Mesendoderm (in vitro differentiated cells): ENCODE measurements around the gene ZNF514.
"Not testable (repeated sequence)": the region's sequence is repeated elsewhere in the genome, so short reads cannot be mapped to it uniquely, and the experiment has no call there.

Source experiments
- DNase-seq: peaks from one replicate; pipeline ENCODE4 v3.0.0; 2013
- H2AK5ac ChIP-seq: 2 replicates; pipeline ENCODE4 v1.6.1; 2013; ENCODE audit warnings: low read length, inconsistent platforms
- H2BK120ac ChIP-seq: 2 replicates; pipeline ENCODE4 v1.6.1; 2013; ENCODE audit warnings: low read depth, mild to moderate bottlenecking, low read length, moderate library complexity, mixed read lengths
- H2BK15ac ChIP-seq: replicated peaks from 2 replicates; pipeline ENCODE4 v1.6.1; 2013; ENCODE audit warnings: low read depth, mild to moderate bottlenecking, moderate library complexity
- H2BK5ac ChIP-seq: 2 replicates; pipeline ENCODE4 v1.6.1; 2013; ENCODE audit warnings: low read length, inconsistent platforms
- H3K18ac ChIP-seq: 2 replicates; pipeline ENCODE4 v1.6.1; 2013; ENCODE audit warnings: mild to moderate bottlenecking, low read length, mixed read lengths
- H3K23ac ChIP-seq: one replicate; pipeline ENCODE4 v1.6.1; 2013; ENCODE audit warnings: low read length
- H3K27ac ChIP-seq: 2 replicates; pipeline ENCODE4 v1.5.1; 2013; ENCODE audit warnings: low read depth, mild to moderate bottlenecking, inconsistent platforms, low read length, moderate library complexity
- H3K27me3 ChIP-seq: 2 replicates; pipeline ENCODE4 v1.6.1; 2013; ENCODE audit warnings: low read length, control low read depth, mild to moderate bottlenecking, inconsistent platforms; ENCODE audit not compliant: insufficient read depth, poor library complexity
- H3K36me3 ChIP-seq: 2 replicates; pipeline ENCODE4 v1.6.1; 2013; ENCODE audit warnings: low read length, inconsistent platforms; ENCODE audit not compliant: control insufficient read depth, insufficient read depth
- H3K4ac ChIP-seq: one replicate; pipeline ENCODE4 v1.6.1; 2013; ENCODE audit warnings: low read depth, mild to moderate bottlenecking, low read length, moderate library complexity
- H3K4me1 ChIP-seq: 2 replicates; pipeline ENCODE4 v1.6.1; 2013; ENCODE audit warnings: low read depth, low read length, inconsistent platforms; ENCODE audit not compliant: control insufficient read depth
- H3K4me2 ChIP-seq: 2 replicates; pipeline ENCODE4 v1.6.1; 2013; ENCODE audit warnings: low read length
- H3K4me3 ChIP-seq: 2 replicates; pipeline ENCODE4 v1.5.1; 2013; ENCODE audit warnings: mild to moderate bottlenecking, low read length
- H3K56ac ChIP-seq: one replicate; pipeline ENCODE4 v1.6.1; 2013; ENCODE audit warnings: low read length
- H3K79me1 ChIP-seq: 2 replicates; pipeline ENCODE4 v1.6.1; 2013; ENCODE audit warnings: low read length, inconsistent platforms
- H3K79me2 ChIP-seq: 2 replicates; pipeline ENCODE4 v1.6.1; 2013; ENCODE audit warnings: mild to moderate bottlenecking, low read length; ENCODE audit not compliant: control insufficient read depth, insufficient read depth
- H3K9ac ChIP-seq: 2 replicates; pipeline ENCODE4 v1.6.1; 2013; ENCODE audit warnings: low read length, inconsistent platforms
- H4K5ac ChIP-seq: one replicate; pipeline ENCODE4 v1.6.1; 2013; ENCODE audit warnings: low read length
- H4K8ac ChIP-seq: one replicate; pipeline ENCODE4 v1.6.1; 2013; ENCODE audit warnings: low read depth, mild to moderate bottlenecking, control low read depth, low read length, moderate library complexity
- WGBS: extraction: QIAGEN DNeasy Blood & Tissue Kit; methylation state at CpG from one replicate; pipeline ENCODE4 v1.1.7; 2013; ENCODE audit warnings: low lambda C conversion rate, missing lambda C conversion rate; ENCODE audit not compliant: insufficient coverage; ENCODE audit errors: extremely low coverage; 5-methylcytosine and 5-hydroxymethylcytosine counted together

The ZNF514 gene

GRCh38 chr2:95203911-95204310, 44.3 kb upstream of the ZNF514 start:
- Histone ChIP-seq H2BK5ac (no peak overlapping the region), H4K8ac (no peak overlapping the region), H3K79me2 (no peaks in the 10 kb centered on the region), H3K56ac (no peak overlapping the region), H3K4ac (no peak overlapping the region), H3K4me3 (no peak overlapping the region), H3K4me1 (peaks cover 4% of the 10 kb centered on the region), H2BK120ac (no peak overlapping the region), H4K5ac (no peak overlapping the region), H2BK15ac (no peak overlapping the region), H3K4me2 (no peak overlapping the region), H2AK5ac (no peak overlapping the region), H3K27ac (no peak overlapping the region), H3K79me1 (no peaks in the 10 kb centered on the region), H3K36me3 (no peaks in the 10 kb centered on the region), H3K9ac (no peak overlapping the region), H3K27me3 (no peaks in the 10 kb centered on the region), H3K18ac (no peak overlapping the region), H3K23ac (no peak overlapping the region)
- WGBS, result no CpG with 5 or more reads among the region's 4 CpGs
- no peak for DNase-seq

- WGBS, result no CpG with 5 or more reads among the region's 15 CpGs
- not testable (repeated sequence) for H2BK120ac ChIP-seq, H3K27ac ChIP-seq
Observed at GRCh38 chr2:95192956-95193355, 33.3 kb upstream of the ZNF514 start.

GRCh38 chr2:95185973-95186372, 26.3 kb upstream of the ZNF514 start:
- Histone ChIP-seq H3K4me2 (no peak overlapping the region), H3K4me3 (no peak overlapping the region), H3K79me1 (no peaks in the 10 kb centered on the region), H3K18ac (no peak overlapping the region), H2BK15ac (no peak overlapping the region), H3K4ac (no peak overlapping the region), H4K8ac (no peak overlapping the region), H3K4me1 (no peaks in the 10 kb centered on the region), H3K27ac (no peak overlapping the region), H3K56ac (no peak overlapping the region), H3K23ac (no peak overlapping the region), H3K36me3 (peaks cover 4% of the 10 kb centered on the region), H3K27me3 (no peaks in the 10 kb centered on the region), H2BK120ac (no peak overlapping the region), H3K9ac (no peak overlapping the region), H2AK5ac (no peak overlapping the region), H3K79me2 (no peaks in the 10 kb centered on the region), H4K5ac (no peak overlapping the region), H2BK5ac (no peak overlapping the region)
- WGBS, result no CpG with 5 or more reads among the region's 2 CpGs
- DNase-seq, result no peak

More at GRCh38 chr2:95192956-95193355, 33.3 kb upstream of the ZNF514 start:
- H3K4me2 ChIP-seq, H3K18ac ChIP-seq, H3K36me3 ChIP-seq, H3K4me3 ChIP-seq, H3K79me2 ChIP-seq, H2AK5ac ChIP-seq, H3K56ac ChIP-seq, H2BK15ac ChIP-seq, H4K8ac ChIP-seq, H3K4ac ChIP-seq, H3K9ac ChIP-seq, H3K4me1 ChIP-seq, H3K27me3 ChIP-seq, H3K79me1 ChIP-seq, H4K5ac ChIP-seq, H2BK5ac ChIP-seq, H3K23ac ChIP-seq: not testable (repeated sequence)
- DNase-seq, result peak; percentile 28

- H3K4me2 ChIP-seq, result no peak overlapping the region
- no peaks in the 10 kb centered on the region for H3K79me2 ChIP-seq
- H3K18ac ChIP-seq, result no peak overlapping the region
- H3K36me3 ChIP-seq, result peaks cover 4% of the 10 kb centered on the region
- H2BK5ac ChIP-seq, result no peak overlapping the region
- no peak overlapping the region for H4K8ac ChIP-seq
- H3K4ac ChIP-seq, result no peak overlapping the region
- no peak overlapping the region for H3K4me3 ChIP-seq
- DNase-seq, result no peak
- no peak overlapping the region for H2BK120ac ChIP-seq
- no peak overlapping the region for H3K23ac ChIP-seq
- no peak overlapping the region for H2BK15ac ChIP-seq
- no CpG with 5 or more reads among the region's 3 CpGs for WGBS
- no peak overlapping the region for H2AK5ac ChIP-seq
- no peak overlapping the region for H4K5ac ChIP-seq
- no peak overlapping the region for H3K9ac ChIP-seq
- no peak overlapping the region for H3K27ac ChIP-seq
- no peaks in the 10 kb centered on the region for H3K27me3 ChIP-seq
- no peak overlapping the region for H3K56ac ChIP-seq
- no peaks in the 10 kb centered on the region for H3K4me1 ChIP-seq
- no peaks in the 10 kb centered on the region for H3K79me1 ChIP-seq
Observed at GRCh38 chr2:95185197-95185596, 25.5 kb upstream of the ZNF514 start.

DNA sequence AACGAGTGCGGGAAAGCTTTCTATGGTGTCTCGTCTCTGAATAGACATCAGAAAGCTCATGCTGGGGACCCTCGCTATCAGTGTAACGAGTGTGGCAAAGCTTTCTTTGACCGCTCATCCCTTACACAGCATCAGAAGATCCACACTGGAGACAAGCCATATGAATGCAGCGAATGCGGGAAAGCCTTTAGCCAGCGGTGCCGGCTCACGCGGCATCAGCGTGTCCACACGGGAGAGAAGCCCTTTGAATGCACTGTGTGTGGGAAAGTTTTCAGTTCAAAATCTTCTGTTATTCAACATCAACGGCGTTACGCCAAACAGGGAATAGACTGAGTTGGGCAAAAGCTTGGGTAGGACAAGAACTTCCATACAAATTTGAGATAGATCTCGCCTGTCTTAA, 22.1 kb upstream of the ZNF514 start:
- no peak overlapping the region for H4K5ac ChIP-seq
- no peak overlapping the region for H3K4ac ChIP-seq
- H3K79me2 ChIP-seq, result no peaks in the 10 kb centered on the region
- H3K36me3 ChIP-seq, result peaks cover 4% of the 10 kb centered on the region
- H2BK15ac ChIP-seq, result no peak overlapping the region
- H2AK5ac ChIP-seq, result no peak overlapping the region
- no peak overlapping the region for H3K9ac ChIP-seq
- no peak for DNase-seq
- no peaks in the 10 kb centered on the region for H3K4me1 ChIP-seq
- no peaks in the 10 kb centered on the region for H3K79me1 ChIP-seq
- no peak overlapping the region for H3K23ac ChIP-seq
- H3K4me3 ChIP-seq, result no peak overlapping the region
- H2BK5ac ChIP-seq, result no peak overlapping the region
- H3K4me2 ChIP-seq, result no peak overlapping the region
- WGBS, result no CpG with 5 or more reads among the region's 18 CpGs
- no peak overlapping the region for H4K8ac ChIP-seq
- no peak overlapping the region for H3K27ac ChIP-seq
- H3K56ac ChIP-seq, result no peak overlapping the region
- no peak overlapping the region for H2BK120ac ChIP-seq
- H3K27me3 ChIP-seq, result no peaks in the 10 kb centered on the region
- no peak overlapping the region for H3K18ac ChIP-seq

- WGBS, result no CpG with 5 or more reads among the region's 7 CpGs
- H3K79me1 ChIP-seq, result no peaks in the 10 kb centered on the region
- no peak overlapping the region for H2BK5ac ChIP-seq
- H2BK120ac ChIP-seq, result no peak overlapping the region
- no peak for DNase-seq
- no peak overlapping the region for H3K4me3 ChIP-seq
- H3K27me3 ChIP-seq, result no peaks in the 10 kb centered on the region
- no peak overlapping the region for H3K27ac ChIP-seq
- no peak overlapping the region for H4K8ac ChIP-seq
- no peak overlapping the region for H3K18ac ChIP-seq
- no peaks in the 10 kb centered on the region for H3K79me2 ChIP-seq
- H2BK15ac ChIP-seq, result no peak overlapping the region
- H3K4me2 ChIP-seq, result no peak overlapping the region
- no peaks in the 10 kb centered on the region for H3K4me1 ChIP-seq
- H4K5ac ChIP-seq, result no peak overlapping the region
- no peak overlapping the region for H2AK5ac ChIP-seq
- H3K4ac ChIP-seq, result no peak overlapping the region
- no peak overlapping the region for H3K9ac ChIP-seq
- H3K23ac ChIP-seq, result no peak overlapping the region
- H3K56ac ChIP-seq, result no peak overlapping the region
- peaks cover 4% of the 10 kb centered on the region for H3K36me3 ChIP-seq
Observed at GRCh38 chr2:95179451-95179850, 19.8 kb upstream of the ZNF514 start.
